T-helper 2 cell treated with Interferon-gamma antibody and Interleukin-4, amounts not matched to agents 100 ng/mL and 5 ng/mL, for 36 hours (primary cell): Measurements from ENCODE around the gene AGPAT3. TPM values are rescaled to one million over a fixed set of nuclear protein-coding genes. Genes with fewer than 3 reads are reported as not detected.

Experiments
- intact Hi-C: fragments of 100-400 bp; cut with micrococcal nuclease; formaldehyde crosslinking; loops from one replicate; pipeline ENCODE4 v1.15.1; 2023
- total RNA-seq: library from RNA; stranded (reverse); gene quantifications from 2 replicates; pipeline ENCODE4 v1.2.3, GENCODE V29; 2022

The AGPAT3 gene
- total RNA-seq, 1 donor from 2014 or later: 126 TPM

- intact Hi-C loops: no loop called here
Observed at GRCh38 chr21:43971201-43971991, 106.4 kb downstream of the AGPAT3 start.

- intact Hi-C loops: no loop called here
Observed at GRCh38 chr21:43971992-43972255, 106.9 kb downstream of the AGPAT3 start.

- intact Hi-C loops: no loop called here
Observed at GRCh38 chr21:43972850-43973633, 108.0 kb downstream of the AGPAT3 start.

- intact Hi-C loops: no loop called here
Observed at GRCh38 chr21:43973634-43973955, 108.6 kb downstream of the AGPAT3 start.

- intact Hi-C loops: loop anchor here (1.0 kb wide), 1 partner anchor 165 kb away; no protein-coding TSS in a partner anchor
Observed at GRCh38 chr21:43974791-43975468, 109.9 kb downstream of the AGPAT3 start.

- intact Hi-C loops: loop anchor here (1.0 kb wide), 1 partner anchor 165 kb away; no protein-coding TSS in a partner anchor
Observed at GRCh38 chr21:43975469-43976098, 110.6 kb downstream of the AGPAT3 start.

GRCh38 chr21:43976661-43977060, 111.6 kb downstream of the AGPAT3 start:
- intact Hi-C loops: no loop called here

- intact Hi-C loops: no loop called here
Observed at GRCh38 chr21:43978060-43978459, 113.0 kb downstream of the AGPAT3 start.

GRCh38 chr21:43979654-43980053, 114.6 kb downstream of the AGPAT3 start:
- intact Hi-C loops: no loop called here

- intact Hi-C loops: no loop called here
Observed at GRCh38 chr21:43981151-43981870, 116.3 kb downstream of the AGPAT3 start.

- intact Hi-C loops: no loop called here
Observed at GRCh38 chr21:43981871-43982210, 116.8 kb downstream of the AGPAT3 start.

GRCh38 chr21:43982489-43983078, 117.6 kb downstream of the AGPAT3 start:
- intact Hi-C loops: no loop called here

- intact Hi-C loops: no loop called here
Observed at GRCh38 chr21:43983390-43983789, 118.4 kb downstream of the AGPAT3 start.

- intact Hi-C loops: no loop called here
Observed at GRCh38 chr21:43983860-43984420, 118.9 kb downstream of the AGPAT3 start.

- intact Hi-C loops: no loop called here
Observed at GRCh38 chr21:43984905-43985689, 120.1 kb downstream of the AGPAT3 start.

GRCh38 chr21:43985690-43986251, 120.7 kb downstream of the AGPAT3 start:
- intact Hi-C loops: no loop called here

- intact Hi-C loops: no loop called here
Observed at GRCh38 chr21:43986544-43987451, 121.8 kb downstream of the AGPAT3 start.

- intact Hi-C loops: no loop called here
Observed at GRCh38 chr21:43987509-43987908, 122.5 kb downstream of the AGPAT3 start.
